Body of pancreas (tissue), 4 donors: ENCODE measurements around the gene RAVER1. TPM values are rescaled to one million over a fixed set of nuclear protein-coding genes. Genes with fewer than 3 reads are reported as not detected.

Source experiments
- ATAC-seq: fragments of 150-250 bp; one replicate; pipeline ENCODE4 v1.9.1; 2016
- DNase-seq, 4 donors: peaks; one replicate each; pipeline ENCODE4 v3.0.0-alpha.2; 2019
- H3K27ac ChIP-seq, 4 donors: fragments of 200-600 bp; sonication (generic); 1 replicate in 3 of 4; 2 replicates in 1 of 4; pipeline versions ENCODE4 v1.5.1 to v1.6.1; 2016 to 2019; ENCODE audit warnings: mild to moderate bottlenecking in 1 of 4, mixed read lengths in 1 of 4, moderate library complexity in 1 of 4
- H3K27me3 ChIP-seq, 2 donors: fragments of 200-600 bp; sonication (generic); one replicate each; pipeline ENCODE4 v1.6.0; 2016; ENCODE audit warnings: mild to moderate bottlenecking in 1 of 2
- H3K36me3 ChIP-seq, 2 donors: fragments of 200-600 bp; sonication (generic); replicated peaks in 1 of 2; 2 replicates each; pipeline ENCODE4 v1.5.1; 2016; ENCODE audit warnings: low read depth in 2 of 2; ENCODE audit not compliant: insufficient read depth in 1 of 2
- H3K4me1 ChIP-seq: fragments of 200-600 bp; sonication (generic); one replicate; pipeline ENCODE4 v1.6.0; 2016
- H3K4me3 ChIP-seq, 2 donors: fragments of 200-600 bp; sonication (generic); 1 replicate in 1 of 2; 2 replicates in 1 of 2; pipeline ENCODE4 v1.5.1; 2016 to 2019
- H3K9me3 ChIP-seq, 3 donors: fragments of 200-600 bp; sonication (generic); 1 replicate in 2 of 3; 2 replicates in 1 of 3; pipeline ENCODE4 v1.5.1; 2016
- POLR2A ChIP-seq, 3 donors: fragments of 450-650 bp; IDR thresholded peaks; one replicate each; pipeline ENCODE4 v1.6.1; 2016; ENCODE audit warnings: antibody characterized with exemption in 3 of 3, mild to moderate bottlenecking in 2 of 3
- WGBS, 2 donors: methylation state at CpG; one replicate each; pipeline ENCODE4 v1.1.5; 2017; 5-methylcytosine and 5-hydroxymethylcytosine counted together
- intact Hi-C: fragments of 100-400 bp; cut with DNase I; formaldehyde crosslinking; loops from one replicate; pipeline ENCODE4 v1.15.1; 2023
- total RNA-seq, 2 donors: library from RNA; depleted of rRNA; stranded (reverse); fragments of >200 nt; gene quantifications; one replicate each; pipeline ENCODE4 v1.1.0, GENCODE V29; 2016
- TF ChIP-seq, protein P1 (sequence below), 7 experiments: fragments of 450-650 bp in 4 of 7; fragments of 200-600 bp in 3 of 7; sonication (generic) in 3 of 7; IDR thresholded peaks; one replicate each; pipeline ENCODE4 v1.5.1; 2016 to 2019; ENCODE audit warnings: antibody characterized with exemption in 7 of 7

Gene RAVER1
- total RNA-seq, 2 donors from 2014 or later = 9.9 to 30.7 TPM

DNA sequence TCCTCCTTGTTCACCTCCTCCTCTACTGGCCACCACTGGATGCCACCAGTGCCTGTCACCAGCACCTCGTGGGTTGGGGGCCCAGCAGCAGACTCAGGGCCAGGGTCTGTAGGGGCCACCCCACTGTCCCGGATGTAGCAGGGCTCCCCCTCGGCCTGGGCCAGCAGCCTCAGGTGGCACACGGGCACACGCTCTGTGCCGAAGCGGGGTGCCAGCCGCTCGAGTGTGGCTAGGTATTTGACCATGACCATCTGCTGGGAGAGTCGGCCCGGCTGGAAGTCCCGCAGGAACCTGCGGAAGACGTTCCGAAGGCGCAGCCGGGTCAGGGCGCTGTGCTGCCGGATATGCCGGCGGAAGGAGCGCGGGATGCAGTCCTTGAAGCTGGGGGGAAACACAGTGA lies 32.2 kb upstream of the RAVER1 start:
- no peak overlapping the region for H3K27ac ChIP-seq
- no peaks in the 10 kb centered on the region for H3K4me1 ChIP-seq
- DNase-seq = no peak
- WGBS, 2 donors = 94 to 95% methylated on average over 13 to 15 of the region's 23 CpGs
- H3K36me3 ChIP-seq = peaks cover 0 to 34% of the 10 kb centered on the region in 2 donors
- TF ChIP-seq, protein P1, sequence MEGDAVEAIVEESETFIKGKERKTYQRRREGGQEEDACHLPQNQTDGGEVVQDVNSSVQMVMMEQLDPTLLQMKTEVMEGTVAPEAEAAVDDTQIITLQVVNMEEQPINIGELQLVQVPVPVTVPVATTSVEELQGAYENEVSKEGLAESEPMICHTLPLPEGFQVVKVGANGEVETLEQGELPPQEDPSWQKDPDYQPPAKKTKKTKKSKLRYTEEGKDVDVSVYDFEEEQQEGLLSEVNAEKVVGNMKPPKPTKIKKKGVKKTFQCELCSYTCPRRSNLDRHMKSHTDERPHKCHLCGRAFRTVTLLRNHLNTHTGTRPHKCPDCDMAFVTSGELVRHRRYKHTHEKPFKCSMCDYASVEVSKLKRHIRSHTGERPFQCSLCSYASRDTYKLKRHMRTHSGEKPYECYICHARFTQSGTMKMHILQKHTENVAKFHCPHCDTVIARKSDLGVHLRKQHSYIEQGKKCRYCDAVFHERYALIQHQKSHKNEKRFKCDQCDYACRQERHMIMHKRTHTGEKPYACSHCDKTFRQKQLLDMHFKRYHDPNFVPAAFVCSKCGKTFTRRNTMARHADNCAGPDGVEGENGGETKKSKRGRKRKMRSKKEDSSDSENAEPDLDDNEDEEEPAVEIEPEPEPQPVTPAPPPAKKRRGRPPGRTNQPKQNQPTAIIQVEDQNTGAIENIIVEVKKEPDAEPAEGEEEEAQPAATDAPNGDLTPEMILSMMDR (IDR thresholded peaks at IDR 0.05) = no peak
- TF ChIP-seq POLR2A (IDR thresholded peaks at IDR 0.05) = no peak
- intact Hi-C loops = no loop called here
- H3K4me3 ChIP-seq = no peak overlapping the region
- H3K9me3 ChIP-seq = no peaks in the 10 kb centered on the region
- H3K27me3 ChIP-seq = no peaks in the 10 kb centered on the region
- no peak for ATAC-seq

DNA sequence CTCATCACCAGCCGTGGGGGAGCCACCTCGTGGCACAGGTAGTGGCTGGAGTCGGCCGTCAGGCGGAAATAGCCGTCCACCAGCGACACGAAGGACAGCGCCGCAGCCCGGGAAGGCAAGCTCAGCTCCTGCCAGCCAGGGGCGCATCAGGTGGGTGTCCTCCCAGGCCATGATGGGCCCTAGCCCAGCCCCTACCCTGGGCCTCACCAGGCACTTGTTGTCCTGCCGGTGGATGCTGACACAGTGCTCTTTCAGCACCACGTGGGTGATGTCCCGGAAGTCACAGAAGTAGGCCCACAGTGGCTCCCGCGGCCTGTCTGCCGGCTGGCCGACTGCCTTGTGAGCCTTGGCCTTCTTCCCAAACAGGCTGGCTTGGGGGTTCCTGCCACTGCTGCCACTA lies 31.3 kb upstream of the RAVER1 start:
- 69 to 94% methylated on average over 10 to 13 of the region's 19 CpGs for WGBS, 2 donors
- peaks cover 0 to 34% of the 10 kb centered on the region in 2 donors for H3K36me3 ChIP-seq
- ATAC-seq = no peak

DNA sequence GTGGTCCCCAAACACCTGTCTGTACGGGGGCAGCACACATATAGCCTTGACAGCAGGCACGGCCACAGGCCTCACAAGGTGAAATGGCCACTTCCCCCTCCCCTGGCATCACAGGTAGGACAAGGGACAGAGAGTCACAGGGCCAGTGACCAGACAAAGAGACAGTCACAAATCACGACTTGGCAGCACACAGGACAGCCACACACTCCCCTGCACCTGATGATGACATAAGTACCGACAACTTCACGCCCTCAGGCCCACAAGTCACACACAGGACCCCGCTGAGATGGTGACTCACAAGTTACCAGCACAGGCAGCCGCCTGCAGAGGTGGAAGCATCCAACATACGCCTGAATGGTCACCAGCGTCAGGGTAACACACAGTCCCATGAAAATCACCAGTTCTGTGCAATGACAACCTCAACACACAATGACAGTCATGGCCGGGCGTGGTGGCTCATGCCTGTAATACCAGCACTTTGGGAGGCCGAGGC lies 30.5 kb upstream of the RAVER1 start:
- TF ChIP-seq, protein P1 (IDR thresholded peaks at IDR 0.05) = no peak
- no peak for TF ChIP-seq POLR2A (IDR thresholded peaks at IDR 0.05)

More for the DNA sequence above, 31.3 kb upstream of the RAVER1 start:
- no peak for DNase-seq
- Histone ChIP-seq H3K9me3 (no peaks in the 10 kb centered on the region), H3K27ac (no peak overlapping the region), H3K4me1 (no peaks in the 10 kb centered on the region), H3K4me3 (no peak overlapping the region), H3K27me3 (no peaks in the 10 kb centered on the region)
- intact Hi-C loops = no loop called here
- TF ChIP-seq, protein P1 (IDR thresholded peaks at IDR 0.05) = no peak
- no peak for TF ChIP-seq POLR2A (IDR thresholded peaks at IDR 0.05)

DNA sequence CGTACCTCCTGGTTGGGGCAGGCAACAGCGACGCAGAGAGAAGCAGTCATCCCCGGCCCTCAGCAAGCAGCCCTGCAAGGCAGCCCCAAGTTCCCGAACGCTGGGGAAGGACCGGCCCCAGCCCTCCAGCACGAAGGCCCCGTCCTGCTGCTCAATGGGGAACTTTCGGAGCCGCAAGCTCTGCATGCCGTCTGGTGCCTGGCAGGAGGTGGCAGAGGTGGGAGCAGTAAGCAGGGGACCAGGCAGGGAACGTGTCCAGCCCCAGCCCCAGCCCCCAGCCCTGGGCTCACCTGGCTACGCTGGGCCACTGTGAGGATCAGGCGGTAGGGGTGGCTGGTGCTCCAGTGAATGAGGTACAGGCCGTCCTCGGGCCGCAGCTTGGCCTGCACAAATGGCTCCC lies 28.9 kb upstream of the RAVER1 start:
- Histone ChIP-seq H3K4me1 (no peaks in the 10 kb centered on the region), H3K36me3 (peaks cover 0 to 37% of the 10 kb centered on the region in 2 donors), H3K9me3 (no peaks in the 10 kb centered on the region), H3K4me3 (no peak overlapping the region), H3K27ac (no peak overlapping the region), H3K27me3 (no peaks in the 10 kb centered on the region)
- 80 to 95% methylated on average over 1 to 14 of the region's 18 CpGs for WGBS, 2 donors
- TF ChIP-seq, protein P1 (IDR thresholded peaks at IDR 0.05) = no peak
- no peak for TF ChIP-seq POLR2A (IDR thresholded peaks at IDR 0.05)
- ATAC-seq = no peak
- intact Hi-C loops = no loop called here
- no peak for DNase-seq

More for the DNA sequence above, 30.5 kb upstream of the RAVER1 start:
- Histone ChIP-seq H3K36me3 (peaks cover 0 to 37% of the 10 kb centered on the region in 2 donors), H3K9me3 (no peaks in the 10 kb centered on the region), H3K4me3 (no peak overlapping the region), H3K27me3 (no peaks in the 10 kb centered on the region), H3K27ac (no peak overlapping the region), H3K4me1 (no peaks in the 10 kb centered on the region)
- ATAC-seq = no peak
- DNase-seq = no peak
- 92 to 95% methylated on average over 8 to 12 of the region's 12 CpGs for WGBS, 2 donors
- intact Hi-C loops = no loop called here

DNA sequence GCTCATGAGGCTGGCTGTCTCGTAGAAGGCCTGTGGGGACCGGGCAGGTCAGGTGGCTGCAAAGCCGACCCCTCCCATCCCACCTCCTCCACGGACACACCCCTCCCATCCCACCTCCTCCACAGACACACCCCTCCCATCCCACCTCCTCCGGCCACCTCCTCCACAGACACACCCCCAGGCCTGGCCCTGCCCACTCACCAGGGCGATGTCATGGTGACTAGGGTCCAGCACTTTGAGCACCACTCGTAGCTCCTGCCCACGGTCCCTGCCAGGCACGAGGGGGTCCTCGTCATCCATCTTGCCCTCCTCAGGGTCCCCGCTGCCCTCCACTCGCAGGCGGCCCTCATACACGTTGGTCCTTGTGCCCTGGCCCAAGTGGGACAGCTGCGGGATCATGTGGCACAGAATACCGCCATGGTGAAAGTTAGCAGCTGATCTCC lies 28.3 kb upstream of the RAVER1 start:
- Histone ChIP-seq H3K27ac (no peak overlapping the region), H3K4me3 (no peak overlapping the region), H3K4me1 (no peaks in the 10 kb centered on the region), H3K27me3 (no peaks in the 10 kb centered on the region), H3K9me3 (no peaks in the 10 kb centered on the region), H3K36me3 (peaks cover 0 to 33% of the 10 kb centered on the region in 2 donors)
- TF ChIP-seq POLR2A (IDR thresholded peaks at IDR 0.05) = no peak
- TF ChIP-seq, protein P1 (IDR thresholded peaks at IDR 0.05) = no peak
- intact Hi-C loops = no loop called here
- ATAC-seq (no peak), DNase-seq (no peak)
- 92 to 94% methylated on average over 13 to 15 of the region's 16 CpGs for WGBS, 2 donors
